Activated CD8-positive, alpha-beta memory T cell treated with anti-CD3 and anti-CD28 coated beads for 1 hour (primary cell): ENCODE results near the gene TPCN1.

ENCODE experiments used
- DNase-seq, 2 donors: peaks; one replicate each; pipeline ENCODE4 v3.0.0-alpha.2; 2020; ENCODE audit warnings: low read depth in 1 of 2; ENCODE audit errors: extremely low read depth in 1 of 2

Gene TPCN1

GRCh38 chr12:113301811-113302210 is 80.5 kb downstream of the TPCN1 start:
- DNase-seq, result no peak

GRCh38 chr12:113302466-113302865 is 81.2 kb downstream of the TPCN1 start:
- no peak for DNase-seq

- no peak for DNase-seq
Observed at GRCh38 chr12:113302886-113303640, 81.8 kb downstream of the TPCN1 start.

GRCh38 chr12:113305281-113305856 is 84.1 kb downstream of the TPCN1 start:
- DNase-seq, result no peak

GRCh38 chr12:113306382-113306781 is 85.1 kb downstream of the TPCN1 start:
- no peak for DNase-seq

- DNase-seq, result no peak
Observed at GRCh38 chr12:113310489-113310888, 89.2 kb downstream of the TPCN1 start.

- no peak for DNase-seq
Observed at GRCh38 chr12:113314121-113314529, 92.9 kb downstream of the TPCN1 start.

- no peak for DNase-seq
Observed at GRCh38 chr12:113315358-113315757, 94.1 kb downstream of the TPCN1 start.

- no peak for DNase-seq
Observed at GRCh38 chr12:113316155-113316554, 94.9 kb downstream of the TPCN1 start.

- DNase-seq, result no peak
Observed at GRCh38 chr12:113317122-113317521, 95.9 kb downstream of the TPCN1 start.

- DNase-seq, result no peak
Observed at GRCh38 chr12:113318046-113318656, 96.9 kb downstream of the TPCN1 start.

- no peak for DNase-seq
Observed at GRCh38 chr12:113318900-113319628, 97.8 kb downstream of the TPCN1 start.

- DNase-seq, result no peak
Observed at GRCh38 chr12:113320401-113320800, 99.1 kb downstream of the TPCN1 start.

- DNase-seq, result no peak
Observed at GRCh38 chr12:113322343-113322742, 101.1 kb downstream of the TPCN1 start.

GRCh38 chr12:113325916-113326315 is 104.7 kb downstream of the TPCN1 start:
- DNase-seq, result no peak

- no peak for DNase-seq
Observed at GRCh38 chr12:113326775-113327395, 105.6 kb downstream of the TPCN1 start.

- no peak for DNase-seq
Observed at GRCh38 chr12:113328368-113328889, 107.2 kb downstream of the TPCN1 start.

GRCh38 chr12:113329022-113329790 is 107.9 kb downstream of the TPCN1 start:
- no peak for DNase-seq

- no peak for DNase-seq
Observed at GRCh38 chr12:113329791-113330417, 108.6 kb downstream of the TPCN1 start.

- DNase-seq, result no peak
Observed at GRCh38 chr12:113330505-113330904, 109.2 kb downstream of the TPCN1 start.
